ENCODE measurements around the gene LMNA. TPM values are rescaled to one million over a fixed set of nuclear protein-coding genes. Genes with fewer than 3 reads are reported as not detected.
"Not testable (repeated sequence)": the region's sequence is repeated elsewhere in the genome, so short reads cannot be mapped to it uniquely, and the experiment has no call there.

LMNA gene
- total RNA-seq, 4 donors from 2014 or later: 143 to 244 (median 220) TPM

GRCh38 chr1:156123356-156124196 lies 9.1 kb downstream of the LMNA start:
- ATAC-seq (peak; percentile 64 to 73), DNase-seq (peak; percentile 91 to 98)
- intact Hi-C loops (cut with DNase I; ENCODE audit: low total_unique reads): loop anchor here (2.0 to 10.0 kb wide), 5 partner anchors 17 to 1119 kb away; partner anchors contain the start of genes MRPL24 and ZBTB7B
- H3K27me3 ChIP-seq: no peaks in the 10 kb centered on the region
- H3K9me3 ChIP-seq: no peaks in the 10 kb centered on the region
- H3K4me3 ChIP-seq: peak overlapping the region; percentile 47 to 59 (median 48)
- H3K36me3 ChIP-seq: no peaks in the 10 kb centered on the region
- H3K4me1 ChIP-seq: peaks cover 98 to 99% of the 10 kb centered on the region in 2 donors
- TF ChIP-seq CTCF (IDR thresholded peaks at IDR 0.05 in 4 of 5, conservative IDR thresholded peaks at IDR 0.05 in 1 of 5) (peak in 3 of 5 experiments; percentile 32 to 48 (median 47)), POLR2A (IDR thresholded peaks at IDR 0.05) (peak; percentile 86 to 88)
- H3K27ac ChIP-seq: peak overlapping the region; percentile 98 to 99 (median 98)
- in situ Hi-C loops (cut with MboI; ENCODE audit: low sequenced_read_pairs in 4 of 4): loop anchor here in 1 of 4 donors (25.0 kb wide), 1 partner anchor 364 kb away; no protein-coding TSS in a partner anchor

GRCh38 chr1:156124557-156125483 lies 10.3 kb downstream of the LMNA start:
- Histone ChIP-seq H3K9me3 (no peaks in the 10 kb centered on the region), H3K4me1 (peaks cover 98 to 100% of the 10 kb centered on the region in 2 donors), H3K27ac (peak overlapping the region; percentile 98 to 99 (median 98)), H3K4me3 (peak overlapping the region; percentile 28 to 59 (median 48)), H3K36me3 (no peaks in the 10 kb centered on the region), H3K27me3 (no peaks in the 10 kb centered on the region)
- ATAC-seq (peak; percentile 10 to 12), DNase-seq (peak in 1 of 2 donors; percentile 78)
- in situ Hi-C loops (cut with MboI; ENCODE audit: low sequenced_read_pairs in 4 of 4) (loop anchor here in 1 of 4 donors (25.0 kb wide), 1 partner anchor 362 kb away; no protein-coding TSS in a partner anchor), intact Hi-C loops (cut with DNase I; ENCODE audit: low total_unique reads) (loop anchor here (5.0 to 10.0 kb wide), 4 partner anchors 382 to 1120 kb away; partner anchors contain the start of genes MRPL24 and ZBTB7B)
- TF ChIP-seq POLR2A (IDR thresholded peaks at IDR 0.05): peak; percentile 48 to 53
- no peak for TF ChIP-seq CTCF (IDR thresholded peaks at IDR 0.05 in 4 of 5, conservative IDR thresholded peaks at IDR 0.05 in 1 of 5)

- H3K27me3 ChIP-seq; DNase-seq; H3K9me3 ChIP-seq; ATAC-seq; H3K36me3 ChIP-seq; in situ Hi-C loops (cut with MboI; ENCODE audit: low sequenced_read_pairs in 4 of 4): not testable (repeated sequence)
- H3K4me1 ChIP-seq: peaks cover 97 to 98% of the 10 kb centered on the region in 2 donors
- peak overlapping the region; percentile 98 to 99 (median 98) for H3K27ac ChIP-seq
- TF ChIP-seq POLR2A (IDR thresholded peaks at IDR 0.05): peak in 1 of 2 donors; percentile 23
- peak overlapping the region in 2 of 4 donors; percentile 14 to 43 for H3K4me3 ChIP-seq
- intact Hi-C loops (cut with DNase I; ENCODE audit: low total_unique reads): loop anchor here (10.0 kb wide), 3 partner anchors 539 to 1121 kb away; partner anchors contain the start of genes MRPL24 and ZBTB7B
Measured at GRCh38 chr1:156125544-156125943, 11.0 kb downstream of the LMNA start.

- Histone ChIP-seq H3K27ac (peak overlapping the region; percentile 98 to 99 (median 98)), H3K36me3 (peaks cover 0 to 8% of the 10 kb centered on the region in 2 donors), H3K9me3 (no peaks in the 10 kb centered on the region), H3K27me3 (no peaks in the 10 kb centered on the region), H3K4me1 (peaks cover 91 to 96% of the 10 kb centered on the region in 2 donors), H3K4me3 (peak overlapping the region; percentile 2 to 43 (median 26))
- ATAC-seq: peak; percentile 0 to 3
- DNase-seq: peak in 1 of 2 donors; percentile 79
- intact Hi-C loops (cut with DNase I; ENCODE audit: low total_unique reads) (loop anchor here (10.0 kb wide), 3 partner anchors 539 to 1121 kb away; partner anchors contain the start of genes MRPL24 and ZBTB7B), in situ Hi-C loops (cut with MboI; ENCODE audit: low sequenced_read_pairs in 4 of 4) (no loop called here)
- TF ChIP-seq POLR2A (IDR thresholded peaks at IDR 0.05): peak in 1 of 2 donors; percentile 27
- TF ChIP-seq CTCF (IDR thresholded peaks at IDR 0.05 in 4 of 5, conservative IDR thresholded peaks at IDR 0.05 in 1 of 5): peak; percentile 11 to 53 (median 48)
Measured at GRCh38 chr1:156126043-156126629, 11.6 kb downstream of the LMNA start.

Measured in gastrocnemius medialis (tissue), 4 donors.